Measurements from ENCODE around the gene PRSS57.

The PRSS57 gene

DNA sequence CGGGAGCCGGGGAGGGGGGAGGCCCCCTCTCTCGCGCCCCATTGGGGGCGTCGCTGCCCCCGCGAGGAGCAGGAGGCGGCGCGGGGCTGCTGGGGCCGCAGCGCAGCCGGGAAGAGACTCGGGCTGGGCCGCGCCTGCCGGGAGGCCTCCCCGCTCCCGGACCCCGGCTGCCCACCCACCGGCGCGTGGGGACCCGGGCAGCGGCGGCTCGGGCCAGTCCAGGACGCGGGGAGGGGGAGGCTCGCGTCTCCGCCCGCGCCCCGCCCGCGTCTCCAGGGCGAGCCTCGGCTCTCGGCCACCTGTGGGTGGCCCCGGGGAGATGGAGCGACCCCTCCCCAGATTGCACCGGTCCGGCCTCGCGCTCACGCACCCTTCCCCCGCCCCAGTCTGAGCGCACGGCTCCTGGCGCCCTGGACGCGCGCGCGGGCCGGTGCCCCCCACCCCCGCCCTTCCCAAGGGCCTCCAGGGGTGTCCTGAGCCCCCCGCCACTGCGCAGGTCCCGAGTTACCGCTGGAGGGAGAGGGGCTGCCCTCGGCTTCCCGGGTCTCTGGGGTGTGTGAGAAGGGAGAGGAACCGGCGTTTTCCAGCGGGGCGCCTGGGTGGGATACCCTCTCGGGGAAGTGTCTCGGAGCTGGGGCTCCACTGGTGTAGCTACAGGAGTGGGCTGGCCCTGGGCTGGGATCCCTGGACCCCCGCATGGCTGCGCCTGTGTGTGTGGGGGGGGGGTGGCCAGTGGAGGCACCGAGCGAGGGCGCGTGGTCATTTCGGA, 14.1 kb upstream of the PRSS57 start:
- H2AFZ ChIP-seq (ENCODE audit: low read length) = no peak overlapping the region
- H3K9me3 ChIP-seq (replicated peaks; ENCODE audit: insufficient read depth, low read length) = no peaks in the 10 kb centered on the region
- no peaks in the 10 kb centered on the region for H4K20me1 ChIP-seq (ENCODE audit: insufficient read depth, low read length)
- no peak overlapping the region for H3K27ac ChIP-seq (ENCODE audit: low read length)
- no peak for DNase-seq
- no peaks in the 10 kb centered on the region for H3F3A ChIP-seq (ENCODE audit: insufficient read depth, low read length)
- H3K9me2 ChIP-seq (replicated peaks; ENCODE audit: insufficient read depth, low read length) = no peaks in the 10 kb centered on the region
- H3K4me1 ChIP-seq (ENCODE audit: low read length) = no peaks in the 10 kb centered on the region
- no peaks in the 10 kb centered on the region for H3K36me3 ChIP-seq (replicated peaks; ENCODE audit: insufficient read depth, low read length)
- no peak overlapping the region for H3K4me3 ChIP-seq (ENCODE audit: low read length)
- H3K79me2 ChIP-seq (ENCODE audit: low read length) = no peaks in the 10 kb centered on the region
- TF ChIP-seq, protein P1, sequence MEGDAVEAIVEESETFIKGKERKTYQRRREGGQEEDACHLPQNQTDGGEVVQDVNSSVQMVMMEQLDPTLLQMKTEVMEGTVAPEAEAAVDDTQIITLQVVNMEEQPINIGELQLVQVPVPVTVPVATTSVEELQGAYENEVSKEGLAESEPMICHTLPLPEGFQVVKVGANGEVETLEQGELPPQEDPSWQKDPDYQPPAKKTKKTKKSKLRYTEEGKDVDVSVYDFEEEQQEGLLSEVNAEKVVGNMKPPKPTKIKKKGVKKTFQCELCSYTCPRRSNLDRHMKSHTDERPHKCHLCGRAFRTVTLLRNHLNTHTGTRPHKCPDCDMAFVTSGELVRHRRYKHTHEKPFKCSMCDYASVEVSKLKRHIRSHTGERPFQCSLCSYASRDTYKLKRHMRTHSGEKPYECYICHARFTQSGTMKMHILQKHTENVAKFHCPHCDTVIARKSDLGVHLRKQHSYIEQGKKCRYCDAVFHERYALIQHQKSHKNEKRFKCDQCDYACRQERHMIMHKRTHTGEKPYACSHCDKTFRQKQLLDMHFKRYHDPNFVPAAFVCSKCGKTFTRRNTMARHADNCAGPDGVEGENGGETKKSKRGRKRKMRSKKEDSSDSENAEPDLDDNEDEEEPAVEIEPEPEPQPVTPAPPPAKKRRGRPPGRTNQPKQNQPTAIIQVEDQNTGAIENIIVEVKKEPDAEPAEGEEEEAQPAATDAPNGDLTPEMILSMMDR (IDR thresholded peaks at IDR 0.05; ENCODE audit: low read length) = no peak
- TF ChIP-seq EZH2phosphoT487 (IDR thresholded peaks at IDR 0.05; ENCODE audit: low read length) (no peak), EZH2 (optimal IDR thresholded peaks at IDR 0.05; ENCODE audit: low read depth, low read length) (no peak)
- peaks cover 87% of the 10 kb centered on the region for H3K27me3 ChIP-seq (replicated peaks; ENCODE audit: insufficient read depth, low read length)
- H3K9ac ChIP-seq (ENCODE audit: low read length) = no peak overlapping the region
- H3K4me2 ChIP-seq (ENCODE audit: low read depth, low read length) = no peak overlapping the region

DNA sequence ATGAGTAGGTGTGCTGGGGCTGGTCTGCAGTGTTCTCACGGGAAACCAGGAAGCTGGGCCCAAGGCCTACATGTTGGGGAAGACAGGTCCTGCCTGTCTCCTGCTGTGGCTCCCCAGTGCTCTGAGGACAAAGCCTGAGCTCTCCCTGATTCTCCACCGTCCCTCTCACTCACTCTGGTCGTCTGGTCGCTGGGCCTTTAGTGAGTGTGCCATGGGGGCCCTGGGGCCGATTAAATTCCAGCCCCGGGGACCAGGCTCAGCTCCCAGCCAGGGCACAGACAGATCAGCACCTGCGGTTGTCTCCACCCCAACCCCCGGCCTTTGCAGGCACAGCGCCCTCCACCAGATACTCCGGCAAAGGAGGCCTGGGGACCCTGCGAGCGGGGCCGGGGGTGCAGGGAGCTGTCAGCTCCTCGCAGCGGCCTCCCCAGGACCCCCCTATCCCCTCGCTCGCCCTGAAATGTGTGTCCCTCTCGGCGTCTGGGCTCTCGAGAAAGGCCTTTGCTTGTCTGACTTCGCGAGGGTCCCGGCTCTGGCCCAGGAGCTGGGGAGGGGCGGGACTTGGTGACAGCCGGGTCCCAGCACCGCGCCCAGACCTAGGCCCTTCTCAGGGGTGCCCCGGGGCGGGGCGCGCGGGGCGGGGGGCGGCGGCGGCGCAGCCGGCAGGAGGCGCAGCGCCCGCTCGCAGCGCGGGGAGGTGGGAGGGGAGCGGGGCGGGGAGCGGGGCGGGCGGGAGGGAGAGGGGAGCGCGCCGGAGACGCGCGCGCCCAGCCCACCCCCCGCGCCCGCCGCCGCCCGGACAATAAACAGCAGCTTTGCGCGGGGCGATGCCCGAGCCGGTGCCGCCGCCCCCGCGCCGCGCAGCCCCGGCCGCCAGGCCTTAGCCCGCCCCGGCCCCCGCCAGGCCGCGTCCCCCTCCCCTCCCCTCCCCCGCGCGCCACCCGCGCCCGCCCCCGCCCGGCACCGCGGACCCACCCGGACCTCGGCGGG, 13.2 kb upstream of the PRSS57 start, which contains the start of gene PALM:
Gene PALM, plus strand, starts transcription at position 782 of the 990 bp plus-strand sequence. CDS start 212 bp downstream, outside the sequence.
- no peak for DNase-seq
- Histone ChIP-seq H3F3A (ENCODE audit: insufficient read depth, low read length) (no peaks in the 10 kb centered on the region), H3K79me2 (ENCODE audit: low read length) (no peaks in the 10 kb centered on the region), H3K9ac (ENCODE audit: low read length) (no peak within 1 kb of the TSS), H3K9me2 (replicated peaks; ENCODE audit: insufficient read depth, low read length) (no peaks in the 10 kb centered on the region), H3K4me2 (ENCODE audit: low read depth, low read length) (no peak within 1 kb of the TSS), H3K4me1 (ENCODE audit: low read length) (no peaks in the 10 kb centered on the region), H3K36me3 (replicated peaks; ENCODE audit: insufficient read depth, low read length) (no peaks in the 10 kb centered on the region), H4K20me1 (ENCODE audit: insufficient read depth, low read length) (no peaks in the 10 kb centered on the region), H3K27ac (ENCODE audit: low read length) (no peak within 1 kb of the TSS), H3K27me3 (replicated peaks; ENCODE audit: insufficient read depth, low read length) (peaks cover 87% of the 10 kb centered on the region), H3K4me3 (ENCODE audit: low read length) (no peak within 1 kb of the TSS), H2AFZ (ENCODE audit: low read length) (no peak within 1 kb of the TSS), H3K9me3 (replicated peaks; ENCODE audit: insufficient read depth, low read length) (no peaks in the 10 kb centered on the region)
- TF ChIP-seq, protein P1 (IDR thresholded peaks at IDR 0.05; ENCODE audit: low read length) = no peak
- no peak for TF ChIP-seq EZH2 (optimal IDR thresholded peaks at IDR 0.05; ENCODE audit: low read depth, low read length)
- no peak for TF ChIP-seq EZH2phosphoT487 (IDR thresholded peaks at IDR 0.05; ENCODE audit: low read length)

DNA sequence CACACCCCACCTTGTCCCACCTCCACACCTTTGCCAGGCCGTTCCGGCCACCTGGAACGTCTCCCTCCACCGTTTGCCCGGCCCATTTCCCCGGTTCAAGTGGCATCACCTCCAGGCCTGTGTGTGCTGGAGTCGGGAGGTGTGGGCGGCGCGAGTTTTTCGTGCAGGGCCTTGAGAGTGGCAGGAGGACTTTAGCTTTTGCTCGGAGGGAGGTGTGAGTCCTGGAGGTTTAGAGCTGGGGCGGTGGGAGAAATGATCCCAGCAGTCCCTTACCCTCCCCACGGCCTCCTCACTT, 9.1 kb upstream of the PRSS57 start:
- H3K27me3 ChIP-seq (replicated peaks; ENCODE audit: insufficient read depth, low read length) = peaks cover 83% of the 10 kb centered on the region

More for the DNA sequence above, 9.1 kb upstream of the PRSS57 start:
- no peak for TF ChIP-seq EZH2phosphoT487 (IDR thresholded peaks at IDR 0.05; ENCODE audit: low read length)
- no peak for TF ChIP-seq EZH2 (optimal IDR thresholded peaks at IDR 0.05; ENCODE audit: low read depth, low read length)
- Histone ChIP-seq H3K36me3 (replicated peaks; ENCODE audit: insufficient read depth, low read length) (no peaks in the 10 kb centered on the region), H3K79me2 (ENCODE audit: low read length) (no peaks in the 10 kb centered on the region), H3K4me1 (ENCODE audit: low read length) (no peaks in the 10 kb centered on the region), H3K4me2 (ENCODE audit: low read depth, low read length) (no peak overlapping the region), H3K4me3 (ENCODE audit: low read length) (no peak overlapping the region), H3K9me3 (replicated peaks; ENCODE audit: insufficient read depth, low read length) (no peaks in the 10 kb centered on the region), H3F3A (ENCODE audit: insufficient read depth, low read length) (no peaks in the 10 kb centered on the region), H3K27ac (ENCODE audit: low read length) (no peak overlapping the region), H3K9ac (ENCODE audit: low read length) (no peak overlapping the region), H4K20me1 (ENCODE audit: insufficient read depth, low read length) (no peaks in the 10 kb centered on the region), H3K9me2 (replicated peaks; ENCODE audit: insufficient read depth, low read length) (no peaks in the 10 kb centered on the region), H2AFZ (ENCODE audit: low read length) (no peak overlapping the region)
- no peak for DNase-seq
